CD14-positive monocyte (primary cell): Measurements from ENCODE around the gene STXBP5. TPM values are rescaled to one million over a fixed set of nuclear protein-coding genes. Genes with fewer than 3 reads are reported as not detected.

Experiments used
- DNase-seq, 3 donors: peaks; one replicate each; pipeline ENCODE4 v3.0.0-alpha.2; 2011 to 2022
- H2AFZ ChIP-seq: 2 replicates; pipeline ENCODE4 v1.6.0; 2012; ENCODE audit warnings: mild to moderate bottlenecking, low read depth, low read length, inconsistent platforms; ENCODE audit not compliant: insufficient read depth, poor library complexity, severe bottlenecking
- H3K27ac ChIP-seq, 2 donors: 1 replicate in 1 of 2; 2 replicates in 1 of 2; pipeline ENCODE4 v1.5.1; 2012 to 2013; ENCODE audit warnings: low read length in 2 of 2, control low read depth in 1 of 2, inconsistent platforms in 1 of 2, low read depth in 1 of 2, mild to moderate bottlenecking in 1 of 2
- H3K27me3 ChIP-seq, 2 donors: one replicate each; pipeline versions ENCODE4 v1.6.0 to v1.6.1; 2011 to 2013; ENCODE audit warnings: low read length in 2 of 2; ENCODE audit not compliant: control insufficient read depth in 2 of 2, insufficient read depth in 2 of 2
- H3K36me3 ChIP-seq, 2 donors: replicated peaks in 1 of 2; 1 replicate in 1 of 2; 2 replicates in 1 of 2; pipeline versions ENCODE4 v1.5.1 to v1.6.1; 2012 to 2013; ENCODE audit warnings: low read length in 2 of 2, control low read depth in 1 of 2, inconsistent platforms in 1 of 2, mild to moderate bottlenecking in 1 of 2; ENCODE audit not compliant: insufficient read depth in 2 of 2, control insufficient read depth in 1 of 2
- H3K4me1 ChIP-seq, 2 donors: 1 replicate in 1 of 2; 2 replicates in 1 of 2; pipeline versions ENCODE4 v1.5.1 to v1.6.1; 2012 to 2013; ENCODE audit warnings: low read length in 2 of 2, control low read depth in 1 of 2, inconsistent platforms in 1 of 2, mild to moderate bottlenecking in 1 of 2, moderate library complexity in 1 of 2; ENCODE audit not compliant: insufficient read depth in 2 of 2, control insufficient read depth in 1 of 2
- H3K4me2 ChIP-seq: replicated peaks from 2 replicates; pipeline ENCODE3; 2012; ENCODE audit warnings: low read length, moderate library complexity, mild to moderate bottlenecking; ENCODE audit not compliant: poor library complexity, severe bottlenecking; ENCODE audit errors: extremely low read depth
- H3K4me3 ChIP-seq, 3 experiments: fragments of 200-600 bp in 1 of 3; sonication (generic) in 1 of 3; replicated peaks in 1 of 3; 1 replicate in 2 of 3; 2 replicates in 1 of 3; pipeline ENCODE4 v1.5.1; 2011 to 2013; ENCODE audit warnings: low read length in 3 of 3, mild to moderate bottlenecking in 3 of 3, control low read depth in 2 of 3, low read depth in 2 of 3, inconsistent platforms in 1 of 3, moderate library complexity in 1 of 3
- H3K79me2 ChIP-seq: 2 replicates; pipeline ENCODE4 v1.6.0; 2012; ENCODE audit warnings: mild to moderate bottlenecking, control low read depth, inconsistent platforms, low read length, moderate library complexity; ENCODE audit not compliant: insufficient read depth
- H3K9ac ChIP-seq: 2 replicates; pipeline ENCODE4 v1.6.0; 2017; ENCODE audit warnings: low read length, mild to moderate bottlenecking; ENCODE audit not compliant: insufficient read depth, poor library complexity, severe bottlenecking
- H3K9me3 ChIP-seq, 2 donors: replicated peaks in 1 of 2; 1 replicate in 1 of 2; 2 replicates in 1 of 2; pipeline versions ENCODE4 v1.5.1 to v1.6.1; 2012 to 2013; ENCODE audit warnings: low read length in 2 of 2, control low read depth in 1 of 2; ENCODE audit not compliant: control insufficient read depth in 1 of 2, insufficient read depth in 1 of 2
- H4K20me1 ChIP-seq: 2 replicates; pipeline ENCODE4 v1.6.0; 2012; ENCODE audit warnings: mild to moderate bottlenecking, low read length, control low read depth, moderate library complexity; ENCODE audit not compliant: insufficient read depth
- H3K27ac Mint-ChIP-seq, 7 donors: one replicate each; pipeline ENCODE4 v1.8.0; 2020; ENCODE audit warnings: mild to moderate bottlenecking in 7 of 7, mixed read lengths in 7 of 7, moderate library complexity in 6 of 7, inconsistent platforms in 2 of 7
- H3K27me3 Mint-ChIP-seq, 3 donors: one replicate each; pipeline ENCODE4 v1.8.0; 2021 to 2022; ENCODE audit warnings: low read depth in 3 of 3, mild to moderate bottlenecking in 3 of 3, mixed read lengths in 3 of 3, moderate library complexity in 3 of 3, inconsistent platforms in 1 of 3
- H3K36me3 Mint-ChIP-seq, 2 donors: one replicate each; pipeline ENCODE4 v1.8.0; 2020; ENCODE audit warnings: mixed read lengths in 2 of 2, inconsistent platforms in 1 of 2, mild to moderate bottlenecking in 1 of 2
- H3K4me1 Mint-ChIP-seq: one replicate; pipeline ENCODE4 v1.8.0; 2020; ENCODE audit warnings: mild to moderate bottlenecking, mixed read lengths
- H3K4me3 Mint-ChIP-seq, 2 donors: one replicate each; pipeline ENCODE4 v1.8.0; 2020; ENCODE audit warnings: mild to moderate bottlenecking in 2 of 2, mixed read lengths in 2 of 2, moderate library complexity in 1 of 2
- H3K9me3 Mint-ChIP-seq, 7 donors: one replicate each; pipeline ENCODE4 v1.8.0; 2020 to 2022; ENCODE audit warnings: mixed read lengths in 7 of 7, mild to moderate bottlenecking in 6 of 7, moderate library complexity in 6 of 7, inconsistent platforms in 2 of 7
- CTCF ChIP-seq: fragments of 200-600 bp; IDR thresholded peaks from one replicate; pipeline ENCODE4 v1.8.0; 2022; ENCODE audit warnings: antibody characterized with exemption, mild to moderate bottlenecking
- WGBS: methylation state at CpG from one replicate; pipeline ENCODE4 v1.1.5; 2013; ENCODE audit warnings: missing lambda C conversion rate; ENCODE audit not compliant: insufficient coverage; 5-methylcytosine and 5-hydroxymethylcytosine counted together
- intact Hi-C, 2 donors: fragments of 100-400 bp; cut with micrococcal nuclease; formaldehyde crosslinking; loops; one replicate each; pipeline versions ENCODE4 v1.15.0 to v1.15.1; 2023
- polyA plus RNA-seq, 3 donors: library from polyadenylated mRNA; depleted of rRNA in 1 of 3; unstranded in 2 of 3; stranded (reverse) in 1 of 3; fragments of 300-500 nt in 2 of 3; fragments of >200 nt in 1 of 3; fragmentation: Illumina TruSeq in 2 of 3; gene quantifications; 1 replicate in 2 of 3; 2 replicates in 1 of 3; pipeline ENCODE4 v1.2.3, GENCODE V29; 2012 to 2021

Gene STXBP5
- polyA plus RNA-seq, 3 donors = 1.5 to 8.8 (median 2.0) TPM

DNA sequence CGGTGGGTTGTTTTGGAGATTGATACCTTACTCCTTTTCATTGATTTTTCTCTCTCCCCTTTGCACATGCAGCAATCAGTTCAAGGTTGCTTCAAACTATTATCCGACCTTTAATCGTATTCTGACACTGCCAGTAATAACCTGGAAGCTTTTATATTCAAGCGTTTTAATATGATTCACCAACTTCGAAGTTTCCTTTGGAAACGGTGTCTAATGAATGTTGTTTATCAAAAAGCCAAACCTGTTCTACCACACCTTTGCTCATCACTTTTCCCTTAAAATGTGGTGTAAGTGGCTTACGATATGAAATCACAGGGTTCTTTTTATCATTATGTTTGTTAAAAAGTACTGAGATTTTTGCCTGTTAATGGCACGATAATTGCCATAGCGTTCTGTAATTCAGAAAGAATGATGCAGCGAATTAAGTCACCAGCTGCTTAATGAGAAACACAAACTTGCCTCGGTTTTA lies 660 bp downstream of the STXBP5 start:
- intact Hi-C loops = loop anchor here in 1 of 2 donors (5.0 kb wide), 1 partner anchor 293 kb away; no protein-coding TSS in a partner anchor
- WGBS = no CpG with 5 or more reads among the region's 11 CpGs
- H3K4me1 Mint-ChIP-seq = peaks cover 39% of the 10 kb centered on the region
- Histone ChIP-seq H2AFZ (peak overlapping the region; percentile 93), H3K27me3 (no peaks in the 10 kb centered on the region), H3K4me1 (peaks cover 16 to 27% of the 10 kb centered on the region in 2 donors), H4K20me1 (peaks cover 10% of the 10 kb centered on the region), H3K79me2 (peaks cover 43% of the 10 kb centered on the region), H3K4me3 (peak overlapping the region; percentile 57 to 85 (median 83)), H3K4me2 (peak overlapping the region; percentile 89), H3K36me3 (no peaks in the 10 kb centered on the region), H3K27ac (no peak overlapping the region), H3K9ac (peak overlapping the region; percentile 80), H3K9me3 (no peaks in the 10 kb centered on the region)
- no peak for DNase-seq
- peak overlapping the region; percentile 98 for H3K4me3 Mint-ChIP-seq
- no peak for TF ChIP-seq CTCF
- H3K27me3 Mint-ChIP-seq = peaks cover 0 to 2% (median 0%) of the 10 kb centered on the region in 3 donors
- H3K9me3 Mint-ChIP-seq = no peaks in the 10 kb centered on the region
- peak overlapping the region in 4 of 7 donors; percentile 82 to 93 (median 91) for H3K27ac Mint-ChIP-seq
- peaks cover 0 to 4% of the 10 kb centered on the region in 2 donors for H3K36me3 Mint-ChIP-seq

DNA sequence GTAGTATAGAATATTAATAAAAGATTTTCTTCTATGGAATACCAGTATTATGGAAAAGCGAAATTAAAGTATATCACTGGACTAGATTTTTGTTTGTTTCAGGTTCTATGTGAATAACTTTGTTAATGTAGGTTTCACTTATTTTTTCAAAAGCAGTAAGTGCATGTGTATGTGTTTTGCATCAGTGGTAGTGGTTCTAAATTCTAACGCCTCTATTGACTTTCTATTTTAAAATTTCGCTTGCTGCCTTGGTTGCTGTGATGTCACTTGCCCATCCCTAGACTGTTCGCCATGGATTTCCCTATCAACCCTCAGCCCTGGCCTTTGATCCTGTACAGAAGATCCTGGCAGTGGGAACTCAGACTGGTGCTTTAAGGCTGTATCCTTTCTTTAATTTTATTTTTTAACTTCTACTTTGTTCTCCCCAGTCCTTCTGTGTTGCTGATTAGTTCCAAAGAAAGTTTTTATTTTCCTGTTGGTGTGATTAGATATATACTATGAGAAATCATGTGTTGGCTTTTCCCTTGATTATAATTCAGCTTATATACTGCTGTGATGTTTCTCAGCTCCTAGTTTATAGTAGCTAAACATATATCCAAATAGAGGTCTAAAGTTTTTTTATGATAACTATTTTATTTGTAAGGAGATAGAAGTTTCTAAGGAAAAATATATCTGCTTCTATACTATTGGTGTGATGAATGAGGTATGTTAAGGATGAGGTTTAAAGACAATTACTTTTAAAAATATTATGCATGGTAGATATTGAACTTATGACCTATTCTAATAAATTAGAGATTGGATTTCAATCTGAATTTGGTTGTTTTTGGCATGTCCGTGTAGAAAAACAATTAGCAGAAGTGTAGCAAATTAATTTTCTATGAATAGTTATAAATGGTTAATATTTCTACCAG lies 1.7 kb downstream of the STXBP5 start:
- H3K4me1 ChIP-seq = peaks cover 16 to 27% of the 10 kb centered on the region in 2 donors
- H3K4me2 ChIP-seq = peak overlapping the region; percentile 89
- peak overlapping the region in 1 of 3 experiments; percentile 83 for H3K4me3 ChIP-seq
- no peak overlapping the region for H2AFZ ChIP-seq
- peak overlapping the region; percentile 6 to 62 for H3K4me3 Mint-ChIP-seq
- DNase-seq = no peak
- peaks cover 50% of the 10 kb centered on the region for H3K79me2 ChIP-seq
- WGBS = 20% methylated on average over 1 of the region's 5 CpGs
- TF ChIP-seq CTCF = no peak
- no peaks in the 10 kb centered on the region for H3K36me3 ChIP-seq
- H3K4me1 Mint-ChIP-seq = peaks cover 39% of the 10 kb centered on the region
- H3K27ac ChIP-seq = no peak overlapping the region
- H4K20me1 ChIP-seq = peaks cover 11% of the 10 kb centered on the region
- H3K27me3 Mint-ChIP-seq = peaks cover 0 to 2% (median 0%) of the 10 kb centered on the region in 3 donors
- no peaks in the 10 kb centered on the region for H3K9me3 Mint-ChIP-seq
- intact Hi-C loops = no loop called here
- H3K9ac ChIP-seq = no peak overlapping the region
- H3K27me3 ChIP-seq = no peaks in the 10 kb centered on the region
- no peaks in the 10 kb centered on the region for H3K9me3 ChIP-seq
- peaks cover 3 to 6% of the 10 kb centered on the region in 2 donors for H3K36me3 Mint-ChIP-seq
- peak overlapping the region in 1 of 7 donors; percentile 64 for H3K27ac Mint-ChIP-seq
